Stimulated activated CD4-positive, alpha-beta T cell treated with anti-CD3 and anti-CD28 coated beads, Interleukin-12 subunit alpha, Interleukin-12 subunit beta, amount 100 ng/mL, for 48 hours (primary cell): ENCODE measurements around the gene BTBD17.

ENCODE experiments used
- DNase-seq, 3 donors: peaks; one replicate each; pipeline ENCODE4 v3.0.0-alpha.2; 2020; ENCODE audit warnings: low read depth in 2 of 3, low spot score in 1 of 3

Gene BTBD17

DNA sequence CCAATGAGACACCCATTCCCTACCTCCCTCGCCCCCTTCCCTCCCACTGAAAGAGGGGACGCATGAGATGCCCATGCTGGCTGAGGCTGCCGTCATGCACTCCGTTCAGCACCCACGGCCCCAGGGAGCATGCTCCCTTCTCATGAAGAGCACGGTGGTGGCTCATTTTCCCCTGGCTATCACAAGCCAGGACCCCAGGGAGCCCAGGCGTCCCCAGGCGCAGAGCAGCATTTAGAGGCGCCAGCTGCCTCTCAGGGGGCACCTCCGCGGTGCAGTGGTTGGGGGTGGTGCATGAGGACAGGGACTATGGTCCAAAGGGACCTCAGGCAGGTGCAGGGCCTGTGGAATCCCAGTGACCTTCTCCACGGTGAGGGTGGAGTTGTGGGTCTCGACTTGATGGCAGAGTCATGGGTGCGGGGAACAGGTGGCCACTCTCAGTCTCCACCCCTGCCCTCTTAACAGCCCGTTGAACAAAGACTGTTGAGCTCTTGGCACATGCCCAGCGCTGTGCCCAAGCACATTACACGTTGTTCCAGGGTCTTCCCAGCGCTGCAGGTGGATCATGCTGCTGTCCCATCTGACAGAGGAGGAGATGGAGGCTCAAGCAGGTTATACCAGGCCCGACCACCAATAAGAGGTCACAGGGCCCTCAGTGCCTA is 22.0 kb downstream of the BTBD17 start:
- no peak for DNase-seq

DNA sequence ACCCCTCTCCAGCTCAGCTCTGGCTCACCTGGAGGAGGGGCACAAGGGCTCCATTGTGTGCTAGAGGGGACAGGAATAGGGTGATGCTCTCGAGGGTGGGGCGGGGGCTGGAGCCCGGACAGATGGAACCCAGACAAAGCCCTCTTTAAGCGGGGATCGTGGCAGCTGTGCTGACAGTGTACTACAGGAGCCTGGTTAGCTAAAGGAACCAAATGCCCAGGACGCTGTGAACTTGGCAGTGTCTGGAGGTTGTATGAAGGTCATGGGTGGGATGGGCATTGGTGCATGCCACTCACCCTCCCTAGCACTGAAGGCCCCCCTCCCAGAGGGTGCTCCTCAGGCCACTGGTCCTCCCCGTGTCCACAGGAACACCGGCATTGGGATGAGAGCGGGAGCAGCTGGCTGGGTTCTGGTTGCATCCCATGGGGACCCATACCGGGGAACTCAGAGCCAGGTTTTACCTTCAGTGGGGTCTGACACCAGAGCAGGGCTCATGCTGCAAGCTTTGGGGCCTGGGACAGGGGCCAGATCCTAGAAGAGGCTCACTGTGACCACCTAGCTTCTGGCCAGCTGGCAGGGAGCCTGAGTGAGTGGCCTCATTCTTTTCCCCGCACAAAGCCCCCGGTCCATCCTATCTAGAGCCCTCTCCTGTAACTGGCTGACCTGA is 23.7 kb downstream of the BTBD17 start:
- DNase-seq: no peak

GRCh38 chr17:74336307-74336706 is 25.4 kb downstream of the BTBD17 start:
- no peak for DNase-seq

DNA sequence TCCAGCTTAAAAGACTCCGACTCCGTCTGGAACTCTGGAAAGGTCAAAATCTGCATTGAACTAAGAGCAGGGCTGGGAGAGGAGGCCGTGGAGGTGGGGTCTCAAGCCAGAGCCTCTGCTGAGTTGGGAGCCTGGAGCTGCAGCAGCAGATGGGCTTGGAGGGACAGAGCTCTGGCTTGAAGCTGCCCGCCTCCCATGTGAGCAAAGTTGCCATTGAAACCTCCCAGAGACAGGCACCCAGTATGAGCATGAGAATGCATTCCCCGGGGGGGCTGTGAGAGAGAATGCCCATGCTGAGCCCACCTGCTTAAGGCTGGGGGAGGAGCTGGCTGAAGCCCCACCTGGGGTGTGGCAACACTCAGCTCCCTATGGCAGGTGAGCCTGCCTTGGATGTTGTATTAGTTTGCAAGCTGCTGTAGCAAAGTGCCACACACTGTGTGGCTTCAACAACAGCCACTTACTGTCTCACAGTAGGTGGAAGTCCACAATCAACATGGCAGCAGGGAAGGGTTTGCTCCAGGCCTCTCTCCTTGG is 26.1 kb downstream of the BTBD17 start:
- no peak for DNase-seq

GRCh38 chr17:74334393-74335039 is 27.2 kb downstream of the BTBD17 start:
- DNase-seq: no peak

GRCh38 chr17:74332763-74333283 is 28.8 kb downstream of the BTBD17 start:
- DNase-seq: no peak

DNA sequence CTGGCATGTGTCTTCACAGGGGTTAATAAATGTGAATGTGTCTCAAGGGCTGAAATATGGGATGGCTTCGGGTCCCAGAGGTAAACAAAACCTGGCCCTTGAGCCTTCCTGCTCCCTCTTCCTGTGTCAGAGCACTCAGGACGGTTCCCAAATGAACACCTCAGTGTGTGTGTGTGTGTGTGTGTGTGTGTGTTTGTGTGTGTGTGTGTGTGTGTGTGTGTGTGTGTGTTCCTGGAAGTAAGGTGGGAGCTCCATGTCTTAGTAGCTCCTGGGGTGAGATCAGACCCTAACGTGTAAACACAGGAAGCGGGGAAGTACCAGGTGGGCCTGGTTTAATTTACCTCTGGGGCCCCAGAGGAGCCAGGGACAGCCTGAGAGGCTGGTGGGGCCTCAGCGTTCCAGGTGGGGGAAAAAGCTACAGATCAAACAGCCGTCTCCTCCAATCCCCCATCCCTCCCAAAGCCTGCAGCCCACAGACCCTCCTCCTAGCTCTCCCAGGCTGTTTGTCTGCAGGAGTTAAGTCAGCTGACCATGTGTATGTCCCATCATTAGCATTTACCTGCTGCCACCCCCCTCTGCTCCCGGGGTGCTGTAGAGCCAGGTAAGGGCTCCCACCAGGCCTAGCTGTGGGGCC is 29.5 kb downstream of the BTBD17 start:
- no peak for DNase-seq

DNA sequence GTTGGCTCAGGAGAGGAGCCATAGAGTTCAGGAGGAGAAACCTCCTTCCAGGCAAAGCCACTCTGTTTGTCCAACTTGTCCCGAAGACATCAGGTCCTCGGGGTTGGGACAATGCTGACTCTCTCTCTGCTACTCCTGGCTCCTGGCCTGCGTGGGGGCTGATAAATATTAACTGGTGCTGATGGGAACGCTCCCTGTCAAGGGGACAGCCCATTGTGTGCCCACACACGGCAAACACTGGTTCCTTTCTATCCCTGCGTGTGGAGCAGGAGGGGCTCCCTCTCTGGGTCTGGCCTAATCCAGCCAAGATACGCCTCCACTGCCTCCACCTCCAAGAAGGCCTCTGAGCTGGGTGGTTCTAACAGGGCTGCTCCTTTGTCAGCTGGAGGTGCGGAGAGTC is 31.2 kb downstream of the BTBD17 start:
- no peak for DNase-seq

DNA sequence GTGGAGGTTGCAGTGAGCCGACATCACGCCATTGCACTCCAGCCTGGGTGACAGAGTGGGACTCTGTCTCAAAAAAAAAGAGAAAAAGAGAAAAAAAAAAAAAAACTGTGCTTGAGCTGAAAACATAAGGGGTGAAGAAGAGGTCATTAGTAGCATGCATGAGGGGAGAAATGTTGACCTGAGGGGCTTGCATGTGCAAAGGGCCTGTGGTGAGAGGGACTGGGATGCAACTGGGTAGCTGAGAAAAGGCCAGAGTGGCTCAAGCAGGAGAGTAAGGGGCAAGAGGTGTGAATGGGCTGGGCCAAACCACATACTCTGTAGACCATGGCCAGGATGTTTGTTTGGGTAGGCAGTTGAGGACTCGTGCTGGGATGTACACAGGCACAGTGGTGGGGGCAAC is 32.3 kb downstream of the BTBD17 start:
- no peak for DNase-seq

- no peak for DNase-seq
These were observed 33.2 kb downstream of the BTBD17 start for GRCh38 chr17:74328487-74328886.

- DNase-seq: no peak
These were observed 35.2 kb downstream of the BTBD17 start for GRCh38 chr17:74326506-74326905.

- DNase-seq: peak; percentile 8 to 50 (median 35)
These were observed 35.8 kb downstream of the BTBD17 start, which contains the start of gene KIF19 for GRCh38 chr17:74325743-74326379. Gene KIF19, plus strand, starts transcription at chr17:74326226. Its CDS starts 124 bp downstream, at chr17:74326350.

DNA sequence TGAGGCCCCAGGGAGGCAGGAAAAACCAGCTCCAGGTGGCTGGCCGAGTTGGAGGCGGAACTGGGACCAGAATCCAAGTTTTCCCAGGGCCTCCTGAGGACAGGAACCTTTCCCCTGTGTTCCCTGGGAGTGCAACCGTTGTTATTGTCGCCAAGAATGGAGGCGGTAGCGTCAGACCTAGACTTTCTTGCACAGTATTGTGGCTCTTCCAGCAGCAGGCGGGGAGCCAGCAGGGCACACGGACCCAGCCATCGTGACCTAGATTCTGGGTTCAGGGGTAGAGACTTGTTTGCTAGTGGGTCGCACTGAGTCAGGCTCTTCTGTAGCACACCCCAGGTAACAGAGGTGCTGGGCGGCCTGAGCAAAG is 36.3 kb downstream of the BTBD17 start:
- DNase-seq: no peak

DNA sequence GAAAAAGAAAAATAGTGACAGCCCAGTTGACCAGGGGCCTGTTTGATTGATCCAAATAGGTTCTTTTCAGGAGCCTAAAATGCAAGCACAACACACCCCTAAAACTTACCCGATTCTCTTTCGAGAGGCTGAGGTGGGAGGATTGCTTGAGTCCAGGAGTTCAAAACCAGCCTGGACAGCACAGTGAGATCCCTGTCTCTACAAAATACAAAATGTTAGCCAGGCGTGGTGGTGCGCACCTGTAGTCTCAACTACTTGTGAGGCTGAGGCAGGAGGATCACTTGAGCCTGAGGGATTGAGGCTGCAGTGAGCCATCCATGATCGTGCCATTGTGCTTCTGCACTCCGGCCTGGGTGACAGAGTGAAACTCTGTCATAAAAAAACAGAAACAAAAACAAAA is 37.1 kb downstream of the BTBD17 start:
- no peak for DNase-seq

DNA sequence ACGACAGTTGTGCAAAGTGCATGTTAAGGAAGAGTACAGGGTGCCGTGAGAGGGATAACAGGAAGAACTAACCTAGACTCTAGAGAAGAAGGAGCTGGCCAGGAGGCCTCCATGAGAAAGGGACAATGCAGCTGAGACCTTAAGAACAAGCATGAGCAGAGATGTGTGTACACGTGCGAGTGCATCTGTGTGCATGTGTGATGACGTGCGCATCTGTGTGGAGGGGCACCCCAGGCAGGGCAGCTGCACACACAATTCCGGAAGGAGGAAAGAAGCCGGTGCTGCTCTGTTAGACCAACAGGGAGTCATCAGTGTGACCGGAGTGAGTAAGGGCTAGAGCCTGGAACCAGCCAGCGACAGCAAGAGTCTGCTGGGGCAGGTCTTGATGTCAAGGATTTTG is 43.3 kb downstream of the BTBD17 start:
- DNase-seq: no peak

GRCh38 chr17:74317071-74317470 is 44.6 kb downstream of the BTBD17 start:
- DNase-seq: no peak

DNA sequence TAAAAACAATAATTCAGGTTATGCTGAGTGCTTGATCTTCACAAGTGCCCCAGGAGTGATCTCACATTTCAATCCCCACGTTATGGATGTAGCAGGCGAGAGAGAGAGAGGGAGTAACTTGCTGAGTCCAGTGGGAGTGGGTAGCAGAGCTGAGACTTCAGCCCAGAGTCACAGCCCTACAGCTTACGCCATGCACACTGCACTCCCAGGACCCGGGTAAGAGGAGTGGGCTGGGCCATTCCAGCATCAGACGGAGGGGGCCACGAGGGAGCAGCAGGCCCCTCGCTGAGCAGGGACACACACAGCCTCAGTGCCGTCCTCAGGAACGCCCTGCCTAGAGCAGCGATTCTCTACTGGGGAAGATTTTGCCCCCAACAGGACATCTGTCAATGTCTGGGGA is 45.4 kb downstream of the BTBD17 start:
- DNase-seq: no peak

- DNase-seq: no peak
These were observed 46.8 kb downstream of the BTBD17 start for GRCh38 chr17:74314877-74315276.

DNA sequence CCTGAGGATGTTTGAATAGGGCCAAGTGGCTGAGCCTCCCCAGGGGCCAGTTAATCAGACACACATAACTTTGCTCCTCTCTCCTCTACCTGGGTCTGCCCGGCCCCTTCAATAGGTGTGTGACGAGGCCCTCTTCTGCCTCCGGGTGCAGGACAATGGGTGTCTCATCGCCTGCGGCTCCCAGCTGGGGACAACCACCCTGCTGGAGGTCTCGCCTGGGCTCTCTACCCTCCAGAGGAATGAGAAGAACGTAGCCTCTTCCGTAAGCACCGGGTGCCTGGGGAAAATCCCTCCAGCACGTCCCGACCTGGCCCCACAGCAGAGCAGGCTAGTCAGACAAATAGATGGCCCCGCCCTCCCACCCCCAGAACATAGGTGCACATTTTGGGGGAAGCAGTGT is 51.8 kb downstream of the BTBD17 start:
- DNase-seq: no peak

GRCh38 chr17:74307984-74308773 is 53.5 kb downstream of the BTBD17 start:
- DNase-seq: no peak
